Measurements from ENCODE around the gene C2CD3. TPM values are rescaled to one million over a fixed set of nuclear protein-coding genes. Genes with fewer than 3 reads are reported as not detected.

Gene C2CD3
- total and polyA plus RNA-seq, 9 of the 15 experiments (the other 6 are each of a cell fraction or from before 2014, with no cell fraction given): 4.4 to 20.2 (median 15.4) TPM

DNA sequence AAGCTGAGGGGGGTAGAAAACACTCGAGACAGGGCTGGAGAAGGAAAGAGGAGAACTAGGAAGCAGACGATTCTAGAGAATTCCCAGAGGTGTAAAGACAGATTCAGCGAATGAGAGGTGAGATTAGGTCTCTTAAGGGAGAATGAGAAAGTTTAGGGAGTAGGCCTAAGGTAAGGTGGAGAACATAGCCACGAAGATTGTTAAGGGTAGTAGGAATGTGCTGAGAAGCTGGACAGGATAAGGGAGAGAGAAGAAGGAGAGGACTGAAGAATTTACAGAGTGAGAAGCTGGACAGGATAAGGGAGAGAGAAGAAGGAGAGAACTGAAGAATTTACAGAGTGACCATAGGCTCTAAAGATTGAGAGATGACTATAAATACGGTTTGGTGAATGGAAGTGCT, 1.2 kb upstream of the C2CD3 start:
- CTCF ChIA-PET (ENCODE audit: low intra/inter-chr PET ratio): no interaction called here
- BruUV-seq (replicated peaks): TSS peak; percentile 43
- peak in 1 of 4 experiments; percentile 28 for DNase-seq (ENCODE audit: extremely low read depth in 1 of 4, low spot score in 3 of 4)
- peak overlapping the region; percentile 96 for H3K4me2 ChIP-seq (ENCODE audit: insufficient read depth, low read length)
- H3K9me1 ChIP-seq (ENCODE audit: control insufficient read depth, insufficient read depth, low read length): no peaks in the 10 kb centered on the region
- TF ChIP-seq, protein P1, sequence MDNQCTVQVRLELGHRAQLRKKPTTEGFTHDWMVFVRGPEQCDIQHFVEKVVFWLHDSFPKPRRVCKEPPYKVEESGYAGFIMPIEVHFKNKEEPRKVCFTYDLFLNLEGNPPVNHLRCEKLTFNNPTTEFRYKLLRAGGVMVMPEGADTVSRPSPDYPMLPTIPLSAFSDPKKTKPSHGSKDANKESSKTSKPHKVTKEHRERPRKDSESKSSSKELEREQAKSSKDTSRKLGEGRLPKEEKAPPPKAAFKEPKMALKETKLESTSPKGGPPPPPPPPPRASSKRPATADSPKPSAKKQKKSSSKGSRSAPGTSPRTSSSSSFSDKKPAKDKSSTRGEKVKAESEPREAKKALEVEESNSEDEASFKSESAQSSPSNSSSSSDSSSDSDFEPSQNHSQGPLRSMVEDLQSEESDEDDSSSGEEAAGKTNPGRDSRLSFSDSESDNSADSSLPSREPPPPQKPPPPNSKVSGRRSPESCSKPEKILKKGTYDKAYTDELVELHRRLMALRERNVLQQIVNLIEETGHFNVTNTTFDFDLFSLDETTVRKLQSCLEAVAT (IDR thresholded peaks at IDR 0.05): peak; percentile 45 to 64; a peak in 1 of 4 replicates
- TF ChIP-seq SMARCA4 (IDR thresholded peaks at IDR 0.05): peak; percentile 57; the same call in 1 of the 2 replicates
- TF ChIP-seq THRAP3 (IDR thresholded peaks at IDR 0.05; ENCODE audit: borderline replicate concordance): peak; percentile 22; the same call in 1 of the 2 replicates
- TF ChIP-seq, protein P2, sequence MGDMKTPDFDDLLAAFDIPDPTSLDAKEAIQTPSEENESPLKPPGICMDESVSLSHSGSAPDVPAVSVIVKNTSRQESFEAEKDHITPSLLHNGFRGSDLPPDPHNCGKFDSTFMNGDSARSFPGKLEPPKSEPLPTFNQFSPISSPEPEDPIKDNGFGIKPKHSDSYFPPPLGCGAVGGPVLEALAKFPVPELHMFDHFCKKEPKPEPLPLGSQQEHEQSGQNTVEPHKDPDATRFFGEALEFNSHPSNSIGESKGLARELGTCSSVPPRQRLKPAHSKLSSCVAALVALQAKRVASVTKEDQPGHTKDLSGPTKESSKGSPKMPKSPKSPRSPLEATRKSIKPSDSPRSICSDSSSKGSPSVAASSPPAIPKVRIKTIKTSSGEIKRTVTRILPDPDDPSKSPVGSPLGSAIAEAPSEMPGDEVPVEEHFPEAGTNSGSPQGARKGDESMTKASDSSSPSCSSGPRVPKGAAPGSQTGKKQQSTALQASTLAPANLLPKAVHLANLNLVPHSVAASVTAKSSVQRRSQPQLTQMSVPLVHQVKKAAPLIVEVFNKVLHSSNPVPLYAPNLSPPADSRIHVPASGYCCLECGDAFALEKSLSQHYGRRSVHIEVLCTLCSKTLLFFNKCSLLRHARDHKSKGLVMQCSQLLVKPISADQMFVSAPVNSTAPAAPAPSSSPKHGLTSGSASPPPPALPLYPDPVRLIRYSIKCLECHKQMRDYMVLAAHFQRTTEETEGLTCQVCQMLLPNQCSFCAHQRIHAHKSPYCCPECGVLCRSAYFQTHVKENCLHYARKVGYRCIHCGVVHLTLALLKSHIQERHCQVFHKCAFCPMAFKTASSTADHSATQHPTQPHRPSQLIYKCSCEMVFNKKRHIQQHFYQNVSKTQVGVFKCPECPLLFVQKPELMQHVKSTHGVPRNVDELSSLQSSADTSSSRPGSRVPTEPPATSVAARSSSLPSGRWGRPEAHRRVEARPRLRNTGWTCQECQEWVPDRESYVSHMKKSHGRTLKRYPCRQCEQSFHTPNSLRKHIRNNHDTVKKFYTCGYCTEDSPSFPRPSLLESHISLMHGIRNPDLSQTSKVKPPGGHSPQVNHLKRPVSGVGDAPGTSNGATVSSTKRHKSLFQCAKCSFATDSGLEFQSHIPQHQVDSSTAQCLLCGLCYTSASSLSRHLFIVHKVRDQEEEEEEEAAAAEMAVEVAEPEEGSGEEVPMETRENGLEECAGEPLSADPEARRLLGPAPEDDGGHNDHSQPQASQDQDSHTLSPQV (IDR thresholded peaks at IDR 0.05): no peak
- TF ChIP-seq DPF2 (IDR thresholded peaks at IDR 0.05): 0 out of 2 replicates have a peak, but pooled peaks have one; percentile 48
- TF ChIP-seq HDAC1 (IDR thresholded peaks at IDR 0.05): peak in 1 of 2 experiments; percentile 31; a peak in 2 of 4 replicates
- TF ChIP-seq, protein P3, sequence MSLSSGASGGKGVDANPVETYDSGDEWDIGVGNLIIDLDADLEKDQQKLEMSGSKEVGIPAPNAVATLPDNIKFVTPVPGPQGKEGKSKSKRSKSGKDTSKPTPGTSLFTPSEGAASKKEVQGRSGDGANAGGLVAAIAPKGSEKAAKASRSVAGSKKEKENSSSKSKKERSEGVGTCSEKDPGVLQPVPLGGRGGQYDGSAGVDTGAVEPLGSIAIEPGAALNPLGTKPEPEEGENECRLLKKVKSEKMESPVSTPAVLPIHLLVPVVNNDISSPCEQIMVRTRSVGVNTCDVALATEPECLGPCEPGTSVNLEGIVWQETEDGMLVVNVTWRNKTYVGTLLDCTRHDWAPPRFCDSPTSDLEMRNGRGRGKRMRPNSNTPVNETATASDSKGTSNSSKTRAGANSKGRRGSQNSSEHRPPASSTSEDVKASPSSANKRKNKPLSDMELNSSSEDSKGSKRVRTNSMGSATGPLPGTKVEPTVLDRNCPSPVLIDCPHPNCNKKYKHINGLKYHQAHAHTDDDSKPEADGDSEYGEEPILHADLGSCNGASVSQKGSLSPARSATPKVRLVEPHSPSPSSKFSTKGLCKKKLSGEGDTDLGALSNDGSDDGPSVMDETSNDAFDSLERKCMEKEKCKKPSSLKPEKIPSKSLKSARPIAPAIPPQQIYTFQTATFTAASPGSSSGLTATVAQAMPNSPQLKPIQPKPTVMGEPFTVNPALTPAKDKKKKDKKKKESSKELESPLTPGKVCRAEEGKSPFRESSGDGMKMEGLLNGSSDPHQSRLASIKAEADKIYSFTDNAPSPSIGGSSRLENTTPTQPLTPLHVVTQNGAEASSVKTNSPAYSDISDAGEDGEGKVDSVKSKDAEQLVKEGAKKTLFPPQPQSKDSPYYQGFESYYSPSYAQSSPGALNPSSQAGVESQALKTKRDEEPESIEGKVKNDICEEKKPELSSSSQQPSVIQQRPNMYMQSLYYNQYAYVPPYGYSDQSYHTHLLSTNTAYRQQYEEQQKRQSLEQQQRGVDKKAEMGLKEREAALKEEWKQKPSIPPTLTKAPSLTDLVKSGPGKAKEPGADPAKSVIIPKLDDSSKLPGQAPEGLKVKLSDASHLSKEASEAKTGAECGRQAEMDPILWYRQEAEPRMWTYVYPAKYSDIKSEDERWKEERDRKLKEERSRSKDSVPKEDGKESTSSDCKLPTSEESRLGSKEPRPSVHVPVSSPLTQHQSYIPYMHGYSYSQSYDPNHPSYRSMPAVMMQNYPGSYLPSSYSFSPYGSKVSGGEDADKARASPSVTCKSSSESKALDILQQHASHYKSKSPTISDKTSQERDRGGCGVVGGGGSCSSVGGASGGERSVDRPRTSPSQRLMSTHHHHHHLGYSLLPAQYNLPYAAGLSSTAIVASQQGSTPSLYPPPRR (CRISPR knock-in tag; IDR thresholded peaks at IDR 0.05; ENCODE audit: borderline replicate concordance): no peak
- peak; percentile 48 for TF ChIP-seq ARID1B (IDR thresholded peaks at IDR 0.05)
- no peak for TF ChIP-seq TEAD2 (tag; IDR thresholded peaks at IDR 0.05)
- peak; percentile 20; the same call in 1 of the 2 replicates for TF ChIP-seq ZEB2 (IDR thresholded peaks at IDR 0.05)
- in situ Hi-C loops (cut with MboI) (no loop called here), intact Hi-C loops (cut with micrococcal nuclease) (loop anchor here (5.0 kb wide), 1 partner anchor 190 kb away; the partner anchor contains the start of gene UCP2)
- peak overlapping the region; percentile 86 to 97 for H3K9ac ChIP-seq (ENCODE audit: insufficient read depth in 1 of 2, low read depth in 2 of 2, low read length in 2 of 2)
- H3K9me3 ChIP-seq (replicated peaks; ENCODE audit: control insufficient read depth, insufficient read depth, low read depth, low read length): no peaks in the 10 kb centered on the region
- peak overlapping the region; percentile 87 for H2AFZ ChIP-seq (ENCODE audit: low read depth, low read length)
- peak overlapping the region; percentile 89 for H3K27ac ChIP-seq (ENCODE audit: extremely low read depth, low read depth, low read length)
- peaks cover 8 to 17% of the 10 kb centered on the region in 2 experiments; a peak in 4 of 5 replicates for H3K4me1 ChIP-seq (replicated peaks in 1 of 2; ENCODE audit: control insufficient read depth in 2 of 2, insufficient read depth in 2 of 2, low read length in 2 of 2)
- H4K20me1 ChIP-seq (replicated peaks; ENCODE audit: control insufficient read depth, insufficient read depth, low read length): peaks cover 4% of the 10 kb centered on the region; the same call in 1 of the 2 replicates
- peaks cover 26% of the 10 kb centered on the region for H3K36me3 ChIP-seq (ENCODE audit: control insufficient read depth, insufficient read depth, low read length)
- FAIRE-seq: no peak
- peak overlapping the region; percentile 62 for H3K4me3 ChIP-seq
- H3K27me3 ChIP-seq (ENCODE audit: control insufficient read depth in 2 of 2, insufficient read depth in 2 of 2, low read length in 2 of 2): no peaks in the 10 kb centered on the region
- 2% methylated on average over 5 of the region's 5 CpGs for WGBS (ENCODE audit: insufficient coverage, low coverage, missing lambda C conversion rate)
- peak; percentile 5; the same call in 2 of the 3 replicates for ATAC-seq
- H3K79me2 ChIP-seq (ENCODE audit: control insufficient read depth, insufficient read depth, low read length): peaks cover 81% of the 10 kb centered on the region
- POLR2A ChIA-PET: interaction anchor here (0.5 to 1.4 kb wide), 6 partner anchors 10 to 1030 kb away, joined by 3 to 7 read pairs (median 3); partner anchors contain the start of gene UCP2
